GM19328 (cell line): ENCODE results near the gene ZBTB46.
A peak's percentile ranks its signal among the peaks of the same experiment; 100 is the strongest.
"Not testable (repeated sequence)": the region's sequence is repeated elsewhere in the genome, so short reads cannot be mapped to it uniquely, and the experiment has no call there.

Source experiments
- ATAC-seq: cut with Tn5 transposase; IDR thresholded peaks from one replicate; pipeline ENCODE4 v1.9.1; 2021; ENCODE audit warnings: mild to moderate bottlenecking, moderate library complexity; ENCODE audit not compliant: unreplicated experiment

ZBTB46 gene

GRCh38 chr20:63858393-63859165, 27.5 kb upstream of the ZBTB46 start:
- no peak for ATAC-seq

- no peak for ATAC-seq
Observed at GRCh38 chr20:63857764-63858392, 26.8 kb upstream of the ZBTB46 start.

GRCh38 chr20:63856098-63856511, 25.0 kb upstream of the ZBTB46 start:
- ATAC-seq: no peak

- no peak for ATAC-seq
Observed at GRCh38 chr20:63855363-63856097, 24.5 kb upstream of the ZBTB46 start.

- ATAC-seq: no peak
Observed at GRCh38 chr20:63854766-63855362, 23.8 kb upstream of the ZBTB46 start.

GRCh38 chr20:63854069-63854765, 23.2 kb upstream of the ZBTB46 start:
- no peak for ATAC-seq

GRCh38 chr20:63853733-63854068, 22.6 kb upstream of the ZBTB46 start:
- not testable (repeated sequence) for ATAC-seq

- ATAC-seq: not testable (repeated sequence)
Observed at GRCh38 chr20:63851548-63851943, 20.5 kb upstream of the ZBTB46 start.

- peak; percentile 55 for ATAC-seq
Observed at GRCh38 chr20:63850689-63851547, 19.9 kb upstream of the ZBTB46 start.

- no peak for ATAC-seq
Observed at GRCh38 chr20:63848003-63848911, 17.2 kb upstream of the ZBTB46 start.

GRCh38 chr20:63847237-63848002, 16.4 kb upstream of the ZBTB46 start:
- ATAC-seq: no peak

GRCh38 chr20:63846888-63847236, 15.8 kb upstream of the ZBTB46 start:
- ATAC-seq: no peak

GRCh38 chr20:63846128-63846771, 15.2 kb upstream of the ZBTB46 start:
- no peak for ATAC-seq

- no peak for ATAC-seq
Observed at GRCh38 chr20:63844511-63844991, 13.5 kb upstream of the ZBTB46 start.

- ATAC-seq: no peak
Observed at GRCh38 chr20:63843778-63844177, 12.7 kb upstream of the ZBTB46 start.

GRCh38 chr20:63843222-63843621, 12.2 kb upstream of the ZBTB46 start:
- no peak for ATAC-seq

GRCh38 chr20:63842258-63842657, 11.2 kb upstream of the ZBTB46 start:
- no peak for ATAC-seq

- no peak for ATAC-seq
Observed at GRCh38 chr20:63840405-63840828, 9.4 kb upstream of the ZBTB46 start.
